Upper lobe of left lung (tissue), 4 donors: ENCODE results near the gene DPYD.

Experiments used
- CTCF ChIP-seq, 6 experiments: fragments of 450-650 bp in 4 of 6; fragments of 200-600 bp in 2 of 6; sonication (generic) in 2 of 6; IDR thresholded peaks; one replicate each; pipeline ENCODE4 v1.5.1; 2016 to 2019; ENCODE audit warnings: antibody characterized with exemption in 6 of 6
- EP300 ChIP-seq, 4 donors: sonication (generic); formaldehyde crosslinking; IDR thresholded peaks; one replicate each; pipeline ENCODE4 v1.5.1; 2017; ENCODE audit warnings: antibody characterized with exemption in 4 of 4, control low read depth in 2 of 4
- POLR2A ChIP-seq, 4 donors: fragments of 450-650 bp; IDR thresholded peaks; one replicate each; pipeline ENCODE4 v1.5.1; 2016 to 2017; ENCODE audit warnings: antibody characterized with exemption in 4 of 4, mild to moderate bottlenecking in 2 of 4

GRCh38 chr1:97680470-97680869, 240.4 kb downstream of the DPYD start:
- no peak for TF ChIP-seq CTCF (IDR thresholded peaks at IDR 0.05)
- no peak for TF ChIP-seq EP300 (IDR thresholded peaks at IDR 0.05)
- TF ChIP-seq POLR2A (IDR thresholded peaks at IDR 0.05) = no peak
